Mesothelial cell of epicardium (in vitro differentiated cells): ENCODE results near the gene RAB33A. TPM values are rescaled to one million over a fixed set of nuclear protein-coding genes. Genes with fewer than 3 reads are reported as not detected.

Source experiments
- DNase-seq, 2 experiments: peaks; one replicate each; pipeline ENCODE4 v3.0.0; 2021; ENCODE audit warnings: low spot score in 2 of 2; ENCODE audit not compliant: unreplicated experiment in 2 of 2
- H3K27ac Mint-ChIP-seq: 2 replicates; pipeline ENCODE4 v1.8.0; 2021; ENCODE audit warnings: mixed read lengths
- H3K27me3 Mint-ChIP-seq: 2 replicates; pipeline ENCODE4 v1.8.0; 2021; ENCODE audit warnings: low read depth, mixed read lengths
- H3K36me3 Mint-ChIP-seq: 2 replicates; pipeline ENCODE4 v1.8.0; 2021; ENCODE audit warnings: mixed read lengths
- H3K4me1 Mint-ChIP-seq: 2 replicates; pipeline ENCODE4 v1.8.0; 2021; ENCODE audit warnings: mixed read lengths
- H3K4me3 Mint-ChIP-seq: 2 replicates; pipeline ENCODE4 v1.8.0; 2021; ENCODE audit warnings: mild to moderate bottlenecking, moderate library complexity, mixed read lengths
- H3K9me3 Mint-ChIP-seq: 2 replicates; pipeline ENCODE4 v1.8.0; 2021; ENCODE audit warnings: mixed read lengths
- total RNA-seq: library from RNA; stranded (reverse); gene quantifications from 3 replicates; pipeline ENCODE4 v1.2.1, GENCODE V29; 2021
- TF ChIP-seq, protein P1 (sequence below): fragments of 200-600 bp; sonication (generic); IDR thresholded peaks from one replicate; pipeline ENCODE4 v1.5.0; 2021; ENCODE audit warnings: antibody characterized with exemption; ENCODE audit not compliant: unreplicated experiment

RAB33A gene
- total RNA-seq, 1 donor from 2014 or later, result 4.2 TPM

DNA sequence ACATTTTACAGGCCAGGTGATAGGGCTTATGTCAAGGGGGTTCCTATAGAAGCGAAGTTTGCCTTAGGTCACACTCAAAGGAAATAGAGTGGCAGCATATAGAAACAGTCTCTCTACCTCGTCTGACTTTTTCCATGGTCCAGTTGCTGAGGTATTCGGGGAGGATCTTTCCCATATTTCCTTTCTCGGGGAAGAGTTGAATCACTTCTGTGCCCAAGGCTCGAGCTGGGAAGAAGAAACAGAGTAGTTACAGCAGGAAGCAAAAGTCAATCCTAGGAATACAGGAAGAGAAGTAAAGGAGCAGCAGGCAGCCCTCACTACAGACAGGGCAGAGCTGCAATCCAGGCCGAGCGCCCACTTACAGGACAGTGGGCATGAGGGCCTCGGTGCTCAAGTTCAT is 34.8 kb upstream of the RAB33A start:
- Mint-ChIP-seq H3K36me3 (peaks cover 19% of the 10 kb centered on the region), H3K27me3 (no peaks in the 10 kb centered on the region), H3K4me1 (no peaks in the 10 kb centered on the region), H3K27ac (no peak overlapping the region), H3K4me3 (no peak overlapping the region), H3K9me3 (peaks cover 13% of the 10 kb centered on the region)
- no peak for DNase-seq
- TF ChIP-seq, protein P1, sequence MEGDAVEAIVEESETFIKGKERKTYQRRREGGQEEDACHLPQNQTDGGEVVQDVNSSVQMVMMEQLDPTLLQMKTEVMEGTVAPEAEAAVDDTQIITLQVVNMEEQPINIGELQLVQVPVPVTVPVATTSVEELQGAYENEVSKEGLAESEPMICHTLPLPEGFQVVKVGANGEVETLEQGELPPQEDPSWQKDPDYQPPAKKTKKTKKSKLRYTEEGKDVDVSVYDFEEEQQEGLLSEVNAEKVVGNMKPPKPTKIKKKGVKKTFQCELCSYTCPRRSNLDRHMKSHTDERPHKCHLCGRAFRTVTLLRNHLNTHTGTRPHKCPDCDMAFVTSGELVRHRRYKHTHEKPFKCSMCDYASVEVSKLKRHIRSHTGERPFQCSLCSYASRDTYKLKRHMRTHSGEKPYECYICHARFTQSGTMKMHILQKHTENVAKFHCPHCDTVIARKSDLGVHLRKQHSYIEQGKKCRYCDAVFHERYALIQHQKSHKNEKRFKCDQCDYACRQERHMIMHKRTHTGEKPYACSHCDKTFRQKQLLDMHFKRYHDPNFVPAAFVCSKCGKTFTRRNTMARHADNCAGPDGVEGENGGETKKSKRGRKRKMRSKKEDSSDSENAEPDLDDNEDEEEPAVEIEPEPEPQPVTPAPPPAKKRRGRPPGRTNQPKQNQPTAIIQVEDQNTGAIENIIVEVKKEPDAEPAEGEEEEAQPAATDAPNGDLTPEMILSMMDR, result no peak

DNA sequence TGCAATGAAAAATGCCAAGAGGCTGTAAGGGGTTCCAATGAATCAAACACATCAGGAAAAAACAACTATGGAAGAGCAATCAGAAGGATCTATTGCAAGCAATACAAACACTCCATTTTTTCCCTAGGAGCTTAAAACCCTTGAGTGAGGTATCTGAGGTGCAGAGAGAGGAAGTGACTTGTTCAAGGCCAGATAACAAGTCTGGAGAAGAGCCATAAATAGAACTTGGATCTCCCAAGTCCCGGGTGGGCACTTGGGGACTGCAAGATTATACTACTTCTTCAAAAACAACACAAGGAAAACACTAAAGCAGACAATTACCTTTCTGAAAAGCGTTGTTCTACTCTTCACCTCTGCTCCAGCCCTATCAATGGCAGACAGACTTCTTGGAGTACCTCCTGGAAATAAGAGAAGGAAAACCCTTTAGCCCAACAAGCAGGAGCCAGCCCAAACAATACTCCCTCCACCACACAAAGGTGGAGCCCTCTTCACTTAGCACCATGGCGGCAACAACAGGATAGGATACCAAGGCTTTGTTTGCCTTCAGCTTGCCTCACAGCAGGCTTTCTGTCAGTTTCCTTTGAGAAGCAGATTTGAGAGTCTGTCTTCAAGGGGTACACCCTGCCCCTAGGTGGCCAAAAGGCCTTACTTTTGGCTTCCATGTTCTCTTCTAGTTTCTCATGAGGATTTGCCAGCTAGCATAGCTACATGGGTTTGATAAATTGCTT is 32.1 kb upstream of the RAB33A start:
- DNase-seq, result no peak
- Mint-ChIP-seq H3K27me3 (no peaks in the 10 kb centered on the region), H3K27ac (no peak overlapping the region), H3K36me3 (peaks cover 28% of the 10 kb centered on the region), H3K4me3 (no peak overlapping the region), H3K9me3 (peaks cover 25% of the 10 kb centered on the region), H3K4me1 (no peaks in the 10 kb centered on the region)
- TF ChIP-seq, protein P1, result no peak

DNA sequence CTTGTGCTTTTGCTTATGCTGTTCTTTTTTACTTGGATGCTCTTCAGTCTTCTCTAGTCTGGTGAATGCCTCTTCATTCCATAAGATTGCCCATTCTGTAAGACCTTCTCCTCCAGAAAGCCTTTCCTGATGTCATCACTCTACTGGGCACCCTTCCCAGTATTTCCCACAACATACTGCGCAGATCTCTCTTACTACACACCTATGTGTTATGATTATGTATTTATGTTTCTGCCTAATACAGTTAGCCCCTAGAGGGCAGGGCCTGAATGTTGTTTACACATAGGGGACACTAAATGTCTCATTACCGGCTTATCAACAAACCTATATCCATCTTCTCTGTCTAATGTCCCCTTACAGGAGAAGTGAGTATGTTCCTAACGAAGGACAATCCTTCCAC is 27.3 kb upstream of the RAB33A start:
- TF ChIP-seq, protein P1, result no peak
- Mint-ChIP-seq H3K4me3 (no peak overlapping the region), H3K27ac (no peak overlapping the region), H3K36me3 (peaks cover 29% of the 10 kb centered on the region), H3K4me1 (no peaks in the 10 kb centered on the region), H3K9me3 (peaks cover 22% of the 10 kb centered on the region), H3K27me3 (no peaks in the 10 kb centered on the region)
- DNase-seq, result no peak

DNA sequence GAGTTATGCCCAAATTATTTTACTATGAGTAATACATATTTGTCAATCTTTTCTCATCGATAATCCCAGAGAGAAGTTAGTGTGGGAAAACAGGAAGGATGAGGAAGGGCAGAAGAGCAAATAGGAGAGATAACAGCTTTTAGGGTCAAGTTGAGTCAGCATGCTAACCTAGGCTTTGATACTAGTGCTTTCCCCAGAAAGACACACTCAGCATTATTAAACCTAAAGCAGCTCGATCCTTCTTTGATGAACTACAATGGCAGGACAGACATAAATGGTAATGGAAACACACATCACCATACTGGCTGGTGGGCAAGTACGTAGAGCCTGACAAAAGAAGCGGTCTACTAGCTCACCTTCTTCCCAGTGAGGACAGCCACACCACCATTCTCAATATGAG is 26.6 kb upstream of the RAB33A start:
- peaks cover 31% of the 10 kb centered on the region for H3K36me3 Mint-ChIP-seq
- H3K27ac Mint-ChIP-seq, result no peak overlapping the region
- no peaks in the 10 kb centered on the region for H3K27me3 Mint-ChIP-seq
- no peaks in the 10 kb centered on the region for H3K4me1 Mint-ChIP-seq
- H3K4me3 Mint-ChIP-seq, result no peak overlapping the region
- peaks cover 26% of the 10 kb centered on the region for H3K9me3 Mint-ChIP-seq
- no peak for DNase-seq
- TF ChIP-seq, protein P1, result no peak

DNA sequence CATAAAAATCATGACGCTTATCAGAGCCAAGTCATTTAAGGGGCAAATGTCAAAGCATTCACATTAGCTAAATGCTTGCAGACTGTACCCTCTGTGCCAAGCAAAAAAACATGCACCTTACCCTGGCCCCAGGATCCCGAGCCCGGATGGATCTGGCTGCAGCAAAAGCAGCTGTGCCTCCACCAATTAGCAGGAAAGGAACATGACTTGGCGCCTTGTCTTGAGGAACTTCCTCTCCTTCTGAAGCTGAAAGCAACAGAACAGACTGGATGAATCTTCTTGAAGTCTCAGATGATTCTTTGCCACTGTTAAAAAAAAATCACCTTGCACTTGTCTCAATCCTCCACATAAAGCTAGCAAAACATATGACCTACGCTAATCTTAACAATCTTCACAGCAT is 24.1 kb upstream of the RAB33A start:
- Mint-ChIP-seq H3K9me3 (peaks cover 19% of the 10 kb centered on the region), H3K4me3 (no peak overlapping the region), H3K27me3 (no peaks in the 10 kb centered on the region), H3K27ac (no peak overlapping the region), H3K36me3 (peaks cover 27% of the 10 kb centered on the region), H3K4me1 (no peaks in the 10 kb centered on the region)
- TF ChIP-seq, protein P1, result no peak
- no peak for DNase-seq

DNA sequence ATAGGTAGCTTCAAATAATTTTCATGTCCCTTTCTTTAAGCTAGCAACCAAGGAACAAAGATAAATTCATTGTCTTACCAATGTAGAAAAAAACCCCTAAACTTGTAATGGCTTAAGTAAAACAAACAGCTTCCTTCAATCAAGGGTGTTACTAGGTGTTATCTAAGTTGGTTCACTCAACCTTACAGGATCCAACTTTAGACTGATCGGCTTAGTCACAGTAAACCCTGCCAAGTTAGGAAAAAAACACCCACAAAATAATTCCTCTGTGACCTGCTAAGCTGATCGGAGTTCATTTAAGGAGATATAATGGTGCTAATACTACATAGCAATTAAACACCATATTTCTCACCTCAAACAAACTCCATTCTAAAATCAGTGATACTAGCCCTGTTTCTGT is 16.2 kb upstream of the RAB33A start:
- Mint-ChIP-seq H3K27ac (no peak overlapping the region), H3K36me3 (no peaks in the 10 kb centered on the region), H3K4me1 (no peaks in the 10 kb centered on the region), H3K4me3 (no peak overlapping the region), H3K27me3 (no peaks in the 10 kb centered on the region), H3K9me3 (peaks cover 4% of the 10 kb centered on the region)
- TF ChIP-seq, protein P1, result no peak
- DNase-seq, result no peak
